GM18951 (cell line): ENCODE measurements around the gene RPL19.

ENCODE experiments used
- POLR2A ChIP-seq: IDR thresholded peaks from 4 replicates; pipeline ENCODE4 v1.6.1; 2011; ENCODE audit warnings: mild to moderate bottlenecking; ENCODE audit not compliant: insufficient read length, insufficient read depth; ENCODE audit errors: extremely low read depth
- in situ Hi-C: fragments of 300-500 bp; cut with MboI; formaldehyde crosslinking; loops from one replicate; pipeline ENCODE4 v1.12.0; 2022; ENCODE audit warnings: low sequenced_read_pairs, mixed read lengths, inconsistent platforms; ENCODE audit not compliant: unreplicated experiment

RPL19 gene

GRCh38 chr17:39200070-39200879 is at the start of gene RPL19:
Gene RPL19 (plus strand): TSS chr17:39200283. CDS start chr17:39200345, 62 bp downstream.
- in situ Hi-C loops, result no loop called here
- peak; percentile 97 for TF ChIP-seq POLR2A

- no peak for TF ChIP-seq POLR2A
- in situ Hi-C loops, result loop anchor here (10.0 kb wide), 1 partner anchor 166 kb away; no protein-coding TSS in a partner anchor
These were observed 49.3 kb upstream of the RPL19 start for GRCh38 chr17:39150795-39151149.

GRCh38 chr17:39151150-39151942 is 48.7 kb upstream of the RPL19 start, which contains the start of gene PLXDC1:
Gene PLXDC1 (minus strand): TSS chr17:39151637. CDS start chr17:39151437, 200 bp downstream.
- no peak for TF ChIP-seq POLR2A
- in situ Hi-C loops, result loop anchor here (10.0 kb wide), 1 partner anchor 167 kb away; no protein-coding TSS in a partner anchor

GRCh38 chr17:39151943-39152818 is 47.9 kb upstream of the RPL19 start:
- in situ Hi-C loops, result loop anchor here (10.0 kb wide), 1 partner anchor 167 kb away; no protein-coding TSS in a partner anchor
- TF ChIP-seq POLR2A, result no peak

- in situ Hi-C loops, result loop anchor here (10.0 kb wide), 1 partner anchor 169 kb away; no protein-coding TSS in a partner anchor
- no peak for TF ChIP-seq POLR2A
These were observed 46.5 kb upstream of the RPL19 start for GRCh38 chr17:39153599-39154051.

GRCh38 chr17:39155654-39156053 is 44.4 kb upstream of the RPL19 start:
- no peak for TF ChIP-seq POLR2A
- in situ Hi-C loops, result loop anchor here (10.0 kb wide), 1 partner anchor 171 kb away; no protein-coding TSS in a partner anchor

GRCh38 chr17:39156491-39156890 is 43.6 kb upstream of the RPL19 start:
- in situ Hi-C loops, result loop anchor here (10.0 kb wide), 1 partner anchor 172 kb away; no protein-coding TSS in a partner anchor
- TF ChIP-seq POLR2A, result no peak

- no peak for TF ChIP-seq POLR2A
- in situ Hi-C loops, result loop anchor here (10.0 kb wide), 1 partner anchor 174 kb away; no protein-coding TSS in a partner anchor
These were observed 41.5 kb upstream of the RPL19 start for GRCh38 chr17:39158623-39159022.

- in situ Hi-C loops, result no loop called here
- TF ChIP-seq POLR2A, result no peak
These were observed 38.1 kb upstream of the RPL19 start for GRCh38 chr17:39161962-39162361.

- in situ Hi-C loops, result no loop called here
- peak; percentile 27 for TF ChIP-seq POLR2A
These were observed 35.4 kb upstream of the RPL19 start for GRCh38 chr17:39164675-39165143.

GRCh38 chr17:39165178-39165840 is 34.8 kb upstream of the RPL19 start:
- in situ Hi-C loops, result no loop called here

More at GRCh38 chr17:39165178-39165840, 34.8 kb upstream of the RPL19 start:
- no peak for TF ChIP-seq POLR2A
